ENCODE measurements around the gene PCAT6.

The PCAT6 gene

GRCh38 chr1:202850593-202851362 lies 40.0 kb downstream of the PCAT6 start:
- no peak for DNase-seq

- DNase-seq: no peak
Observed at GRCh38 chr1:202852163-202852904, 41.6 kb downstream of the PCAT6 start.

- no peak for DNase-seq
Observed at GRCh38 chr1:202854787-202855186, 44.0 kb downstream of the PCAT6 start.

- DNase-seq: no peak
Observed at GRCh38 chr1:202856014-202856413, 45.3 kb downstream of the PCAT6 start.

- DNase-seq: no peak
Observed at GRCh38 chr1:202857136-202857610, 46.4 kb downstream of the PCAT6 start.

- DNase-seq: no peak
Observed at GRCh38 chr1:202858331-202858730, 47.6 kb downstream of the PCAT6 start.

- DNase-seq: no peak
Observed at GRCh38 chr1:202858789-202859414, 48.1 kb downstream of the PCAT6 start.

GRCh38 chr1:202860744-202861419 lies 50.1 kb downstream of the PCAT6 start:
- no peak for DNase-seq
